Choroid plexus epithelial cell (primary cell): ENCODE results near the gene METAP1.

ENCODE experiments used
- DNase-seq: peaks from one replicate; pipeline ENCODE4 v3.0.0-alpha.2; 2010; ENCODE audit warnings: low read depth
- H3K4me3 ChIP-seq: 2 replicates; pipeline ENCODE4 v1.5.1; 2011; ENCODE audit warnings: low read depth, mild to moderate bottlenecking, control low read depth, low read length, moderate library complexity
- CTCF ChIP-seq: conservative IDR thresholded peaks from 2 replicates; pipeline ENCODE4 v1.5.1; 2011; ENCODE audit warnings: low read depth, mild to moderate bottlenecking, control low read depth, inconsistent platforms, low read length, moderate library complexity

Gene METAP1

GRCh38 chr4:99029018-99029735 is 33.7 kb downstream of the METAP1 start:
- no peak for TF ChIP-seq CTCF
- no peak overlapping the region for H3K4me3 ChIP-seq
- no peak for DNase-seq

GRCh38 chr4:99029852-99030251 is 34.3 kb downstream of the METAP1 start:
- TF ChIP-seq CTCF: no peak
- H3K4me3 ChIP-seq: no peak overlapping the region
- no peak for DNase-seq

- peak; percentile 45 for DNase-seq
- TF ChIP-seq CTCF: no peak
- no peak overlapping the region for H3K4me3 ChIP-seq
Observed at GRCh38 chr4:99033956-99034355, 38.4 kb downstream of the METAP1 start.

GRCh38 chr4:99038213-99038612 is 42.7 kb downstream of the METAP1 start:
- H3K4me3 ChIP-seq: no peak overlapping the region
- TF ChIP-seq CTCF: no peak
- DNase-seq: no peak

GRCh38 chr4:99043346-99043745 is 47.8 kb downstream of the METAP1 start:
- TF ChIP-seq CTCF: no peak
- DNase-seq: no peak
- no peak overlapping the region for H3K4me3 ChIP-seq

GRCh38 chr4:99047710-99048109 is 52.2 kb downstream of the METAP1 start:
- DNase-seq: no peak

More at GRCh38 chr4:99047710-99048109, 52.2 kb downstream of the METAP1 start:
- no peak overlapping the region for H3K4me3 ChIP-seq
- peak; percentile 21 for TF ChIP-seq CTCF
